AG08395 (cell line): ENCODE results near the gene CHRND.
"Not testable (repeated sequence)": the region's sequence is repeated elsewhere in the genome, so short reads cannot be mapped to it uniquely, and the experiment has no call there.

ENCODE experiments used
- DNase-seq: peaks from one replicate; pipeline ENCODE4 v3.0.0; 2012; ENCODE audit warnings: mixed read lengths, low spot score

Gene CHRND

GRCh38 chr2:232541961-232542714, 16.2 kb downstream of the CHRND start:
- no peak for DNase-seq

- DNase-seq = no peak
Measured at GRCh38 chr2:232542715-232543467, 16.9 kb downstream of the CHRND start.

GRCh38 chr2:232543491-232543890, 17.5 kb downstream of the CHRND start:
- DNase-seq = no peak

- DNase-seq = no peak
Measured at GRCh38 chr2:232543928-232544631, 18.1 kb downstream of the CHRND start.

- no peak for DNase-seq
Measured at GRCh38 chr2:232544674-232545073, 18.7 kb downstream of the CHRND start.

GRCh38 chr2:232545511-232546375, 19.8 kb downstream of the CHRND start:
- no peak for DNase-seq

GRCh38 chr2:232547991-232548390, 22.0 kb downstream of the CHRND start:
- no peak for DNase-seq

- no peak for DNase-seq
Measured at GRCh38 chr2:232549655-232550353, 23.8 kb downstream of the CHRND start.

GRCh38 chr2:232550354-232551249, 24.6 kb downstream of the CHRND start, which contains the start of the genes EIF4E2 and TIGD1:
EIF4E2 (plus strand) TSS chr2:232550689; CDS start chr2:232550725, 36 bp downstream.
TIGD1 (minus strand) TSS chr2:232550557; CDS start chr2:232549882, 675 bp downstream.
- DNase-seq = peak; percentile 100

- DNase-seq = no peak
Measured at GRCh38 chr2:232551250-232551638, 25.3 kb downstream of the CHRND start.

- DNase-seq = no peak
Measured at GRCh38 chr2:232551776-232552175, 25.8 kb downstream of the CHRND start.

GRCh38 chr2:232556426-232556825, 30.5 kb downstream of the CHRND start:
- no peak for DNase-seq

GRCh38 chr2:232562515-232563151, 36.7 kb downstream of the CHRND start:
- DNase-seq = no peak

GRCh38 chr2:232563580-232563979, 37.6 kb downstream of the CHRND start:
- no peak for DNase-seq

GRCh38 chr2:232567721-232568120, 41.8 kb downstream of the CHRND start:
- DNase-seq = no peak

- peak; percentile 94 for DNase-seq
Measured at GRCh38 chr2:232568161-232568560, 42.2 kb downstream of the CHRND start.

GRCh38 chr2:232569541-232569940, 43.6 kb downstream of the CHRND start:
- DNase-seq = no peak

GRCh38 chr2:232570481-232570880, 44.5 kb downstream of the CHRND start:
- DNase-seq = not testable (repeated sequence)

- DNase-seq = no peak
Measured at GRCh38 chr2:232571026-232571474, 45.1 kb downstream of the CHRND start.
